Lower lobe of right lung (tissue), 2 donors: ENCODE data around the gene NHLRC2. TPM values are rescaled to one million over a fixed set of nuclear protein-coding genes. Genes with fewer than 3 reads are reported as not detected.

Experiments
- ATAC-seq, 2 donors: fragments of 200-7000 bp; cut with Tn5 transposase; one replicate each; pipeline ENCODE4 v1.9.1; 2020 to 2022; ENCODE audit warnings: mild to moderate bottlenecking in 2 of 2, moderate library complexity in 2 of 2
- DNase-seq: peaks from one replicate; pipeline ENCODE4 v3.0.0-alpha.2; 2020
- H3K27ac ChIP-seq: fragments of 200-600 bp; one replicate; pipeline ENCODE4 v1.8.0; 2022
- H3K27me3 ChIP-seq: fragments of 200-600 bp; one replicate; pipeline ENCODE4 v1.8.0; 2022; ENCODE audit warnings: low read depth
- H3K36me3 ChIP-seq: fragments of 200-600 bp; one replicate; pipeline ENCODE4 v1.8.0; 2022; ENCODE audit warnings: mild to moderate bottlenecking
- H3K4me1 ChIP-seq: fragments of 200-600 bp; one replicate; pipeline ENCODE4 v1.8.0; 2022
- H3K4me3 ChIP-seq: fragments of 200-600 bp; one replicate; pipeline ENCODE4 v1.8.0; 2022; ENCODE audit warnings: mild to moderate bottlenecking
- H3K9me3 ChIP-seq: fragments of 200-600 bp; one replicate; pipeline ENCODE4 v1.8.0; 2022
- CTCF ChIP-seq: fragments of 200-600 bp; IDR thresholded peaks from one replicate; pipeline ENCODE4 v1.8.0; 2022; ENCODE audit warnings: antibody characterized with exemption, mild to moderate bottlenecking
- intact Hi-C: fragments of 100-400 bp; cut with DNase I; formaldehyde crosslinking; loops from one replicate; pipeline ENCODE4 v1.11.0; 2022
- total RNA-seq: library from RNA; stranded (reverse); fragmentation: NEBNext Ultra II Directional; extraction: Animal tissue kit (Norgen Biotek cat#: 25700); gene quantifications from one replicate; pipeline ENCODE4 v1.2.1, GENCODE V29; 2021
- donor health status: DM: no; HTN: yes; CAD: no; lungs with severe emphysema.

Gene NHLRC2
- total RNA-seq, 1 donor from 2014 or later, result 43.6 TPM

GRCh38 chr10:113947184-113948041 lies 93.0 kb downstream of the NHLRC2 start:
- H3K27ac ChIP-seq, result peak overlapping the region; percentile 70
- intact Hi-C loops, result no loop called here
- no peak overlapping the region for H3K4me3 ChIP-seq

DNA sequence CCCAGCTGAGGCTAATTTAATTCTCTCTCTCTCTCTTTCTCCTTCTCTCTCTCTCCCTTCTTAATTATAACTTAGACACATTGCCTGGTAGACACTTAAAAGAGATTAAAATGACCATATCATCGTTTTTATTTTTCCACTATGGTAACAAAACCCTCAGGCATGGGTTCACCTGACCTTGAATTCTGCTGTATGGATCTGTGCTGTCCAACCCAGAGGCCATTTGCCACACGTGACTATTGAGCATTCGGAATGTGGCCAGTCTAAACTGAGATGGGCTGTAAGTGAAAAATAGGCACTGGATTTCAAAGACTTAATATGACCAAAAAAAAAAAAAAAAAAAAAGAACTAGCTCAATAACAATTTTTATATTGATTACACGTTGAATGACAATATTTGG lies 93.6 kb downstream of the NHLRC2 start:
- no peak for ATAC-seq
- Histone ChIP-seq H3K27ac (peak overlapping the region; percentile 70), H3K4me3 (no peak overlapping the region), H3K36me3 (no peaks in the 10 kb centered on the region), H3K9me3 (no peaks in the 10 kb centered on the region), H3K27me3 (no peaks in the 10 kb centered on the region), H3K4me1 (peaks cover 30% of the 10 kb centered on the region)
- DNase-seq, result no peak
- TF ChIP-seq CTCF, result no peak
- intact Hi-C loops, result no loop called here

More at GRCh38 chr10:113947184-113948041, 93.0 kb downstream of the NHLRC2 start:
- H3K9me3 ChIP-seq, result no peaks in the 10 kb centered on the region
- TF ChIP-seq CTCF, result no peak
- DNase-seq, result no peak
- H3K4me1 ChIP-seq, result peaks cover 30% of the 10 kb centered on the region
- H3K27me3 ChIP-seq, result no peaks in the 10 kb centered on the region
- no peaks in the 10 kb centered on the region for H3K36me3 ChIP-seq
- peak; percentile 68 to 77 for ATAC-seq

DNA sequence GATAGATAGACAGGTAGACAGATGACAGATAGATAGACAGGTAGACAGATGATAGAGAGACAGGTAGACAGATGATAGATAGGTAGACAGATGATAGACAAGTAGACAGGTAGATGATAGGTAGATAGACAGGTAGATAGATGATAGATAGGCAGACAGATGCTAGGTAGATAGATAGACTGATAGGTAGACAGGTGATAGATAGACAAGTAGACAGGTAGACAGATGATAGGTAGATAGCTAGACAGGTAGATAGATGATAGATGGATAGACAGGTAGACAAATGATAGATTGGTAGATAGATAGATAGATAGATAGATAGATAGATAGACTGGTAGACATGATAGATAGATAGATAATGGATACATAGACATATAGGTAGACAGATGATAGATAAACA lies 95.8 kb downstream of the NHLRC2 start:
- Histone ChIP-seq H3K4me3 (no peak overlapping the region), H3K27me3 (no peaks in the 10 kb centered on the region), H3K4me1 (peaks cover 22% of the 10 kb centered on the region), H3K9me3 (no peaks in the 10 kb centered on the region), H3K27ac (no peak overlapping the region), H3K36me3 (no peaks in the 10 kb centered on the region)
- ATAC-seq, result no peak
- DNase-seq, result no peak
- TF ChIP-seq CTCF, result no peak
- intact Hi-C loops, result no loop called here

DNA sequence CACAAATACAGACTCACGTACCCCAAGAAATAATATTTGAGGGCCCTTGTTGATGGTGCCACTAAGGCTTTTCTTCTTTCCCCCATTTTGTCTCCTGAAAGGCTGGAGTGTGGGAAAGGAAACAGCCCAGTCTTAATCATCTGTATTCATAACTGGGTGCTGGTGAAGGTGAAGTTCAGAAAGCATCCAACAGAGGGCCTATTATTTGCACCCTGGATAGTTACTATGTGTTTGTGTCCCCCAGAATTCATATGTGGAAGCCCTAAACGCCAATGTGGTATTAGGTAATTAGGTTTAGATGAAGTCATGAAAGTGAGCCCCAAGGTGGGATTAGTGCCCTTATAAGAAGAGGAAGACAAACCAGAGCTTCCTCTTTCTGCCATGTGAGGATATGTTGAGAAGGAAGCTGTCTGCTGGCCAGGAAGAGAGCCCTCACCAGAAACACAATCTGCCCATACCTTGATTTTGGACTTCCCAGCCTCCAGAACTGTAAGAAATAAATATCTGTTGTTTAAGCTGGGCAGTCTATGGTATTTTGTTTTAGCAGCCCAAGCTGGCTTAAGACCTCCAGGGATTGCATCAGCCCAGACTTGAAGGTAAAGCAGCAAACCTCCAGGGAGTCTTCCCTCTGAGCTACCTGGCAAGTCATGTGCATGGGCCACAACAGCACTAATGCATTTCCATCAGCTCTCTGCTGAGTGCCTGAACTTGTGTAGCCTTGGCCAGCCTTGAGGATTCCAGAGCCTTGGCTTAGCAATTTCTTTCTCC lies 99.2 kb downstream of the NHLRC2 start:
- intact Hi-C loops, result no loop called here
- no peak overlapping the region for H3K27ac ChIP-seq
- no peaks in the 10 kb centered on the region for H3K36me3 ChIP-seq
- no peaks in the 10 kb centered on the region for H3K27me3 ChIP-seq
- no peak for TF ChIP-seq CTCF
- no peak overlapping the region for H3K4me3 ChIP-seq
- H3K4me1 ChIP-seq, result peaks cover 22% of the 10 kb centered on the region
- DNase-seq, result no peak
- ATAC-seq, result no peak
- no peaks in the 10 kb centered on the region for H3K9me3 ChIP-seq

DNA sequence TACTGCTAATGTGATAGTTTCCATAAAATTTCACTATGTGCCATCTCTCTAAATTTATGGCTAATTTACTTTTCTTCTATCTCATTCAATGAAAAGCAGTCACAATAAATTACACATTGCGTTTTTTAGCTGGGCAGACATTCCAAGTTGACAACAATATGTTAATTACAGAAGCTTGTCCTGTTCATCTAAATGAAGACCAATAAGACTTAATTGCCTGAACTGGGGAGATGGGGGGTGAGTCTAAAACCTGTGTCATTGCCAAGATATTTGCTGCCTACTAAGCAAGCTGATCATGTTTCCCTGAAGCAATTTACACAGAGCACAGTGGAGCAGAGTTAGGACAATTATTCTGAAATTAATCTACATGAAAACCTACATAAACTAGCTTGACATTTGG lies 99.9 kb downstream of the NHLRC2 start:
- Histone ChIP-seq H3K4me1 (peaks cover 30% of the 10 kb centered on the region), H3K27me3 (no peaks in the 10 kb centered on the region), H3K4me3 (no peak overlapping the region), H3K36me3 (no peaks in the 10 kb centered on the region), H3K9me3 (no peaks in the 10 kb centered on the region), H3K27ac (no peak overlapping the region)
- TF ChIP-seq CTCF, result no peak
- DNase-seq (no peak), ATAC-seq (no peak)
- intact Hi-C loops, result no loop called here
